Stomach (tissue), 9 donors: ENCODE results near the gene CDC42SE1. TPM values are rescaled to one million over a fixed set of nuclear protein-coding genes. Genes with fewer than 3 reads are reported as not detected.
A peak's percentile ranks its signal among the peaks of the same experiment; 100 is the strongest.
"Not testable (repeated sequence)": the region's sequence is repeated elsewhere in the genome, so short reads cannot be mapped to it uniquely, and the experiment has no call there.

Experiments
- DNase-seq, 2 donors: peaks; one replicate each; pipeline versions ENCODE4 v3.0.0 to v3.0.0-alpha.2; 2013 to 2019
- H3K27ac ChIP-seq, 5 donors: fragments of 200-600 bp in 4 of 5; sonication (generic) in 4 of 5; one replicate each; pipeline ENCODE4 v1.5.1; 2013 to 2019; ENCODE audit warnings: mild to moderate bottlenecking in 1 of 5, moderate library complexity in 1 of 5
- H3K27me3 ChIP-seq, 3 donors: fragments of 200-600 bp; sonication (generic); one replicate each; pipeline ENCODE4 v1.5.1; 2017 to 2019; ENCODE audit warnings: mixed run types in 1 of 3
- H3K36me3 ChIP-seq, 4 donors: fragments of 200-600 bp; sonication (generic); 1 replicate in 3 of 4; 2 replicates in 1 of 4; pipeline ENCODE4 v1.5.1; 2016 to 2019
- H3K4me1 ChIP-seq, 4 donors: fragments of 200-600 bp; sonication (generic); one replicate each; pipeline ENCODE4 v1.5.1; 2016 to 2019
- H3K4me3 ChIP-seq, 4 donors: fragments of 200-600 bp; sonication (generic) in 3 of 4; one replicate each; pipeline ENCODE4 v1.5.1; 2016 to 2019; ENCODE audit warnings: mild to moderate bottlenecking in 1 of 4
- H3K9me3 ChIP-seq, 4 donors: fragments of 200-600 bp; sonication (generic); one replicate each; pipeline ENCODE4 v1.5.1; 2016 to 2019
- CTCF ChIP-seq, 7 experiments: fragments of 450-650 bp in 4 of 7; fragments of 200-600 bp in 3 of 7; sonication (generic) in 3 of 7; IDR thresholded peaks; one replicate each; pipeline ENCODE4 v1.5.1; 2016 to 2019; ENCODE audit warnings: antibody characterized with exemption in 7 of 7, control low read depth in 2 of 7, mild to moderate bottlenecking in 1 of 7
- EP300 ChIP-seq: sonication (generic); formaldehyde crosslinking; IDR thresholded peaks from one replicate; pipeline ENCODE4 v1.6.1; 2017; ENCODE audit warnings: antibody characterized with exemption
- POLR2A ChIP-seq, 4 donors: fragments of 450-650 bp; IDR thresholded peaks; one replicate each; pipeline ENCODE4 v1.6.1; 2016; ENCODE audit warnings: antibody characterized with exemption in 4 of 4, control low read depth in 2 of 4, mild to moderate bottlenecking in 1 of 4, moderate library complexity in 1 of 4
- POLR2AphosphoS5 ChIP-seq, 3 donors: sonication (generic); formaldehyde crosslinking; IDR thresholded peaks; one replicate each; pipeline ENCODE4 v1.6.1; 2016; ENCODE audit warnings: antibody characterized with exemption in 3 of 3
- WGBS, 5 donors: extraction: QIAGEN DNeasy Blood & Tissue Kit in 3 of 5; methylation state at CpG; one replicate each; pipeline versions ENCODE4 v1.1.5 to v1.1.7; 2013 to 2018; 5-methylcytosine and 5-hydroxymethylcytosine counted together
- intact Hi-C: fragments of 100-400 bp; cut with DNase I; formaldehyde crosslinking; loops from one replicate; pipeline ENCODE4 v1.15.1; 2023; ENCODE audit warnings: low total_unique reads
- polyA plus RNA-seq, 3 donors: library from polyadenylated mRNA; stranded (reverse); fragments of 200-250 nt; gene quantifications; one replicate each; pipeline ENCODE4 v1.2.3, GENCODE V29; 2013
- total RNA-seq, 5 donors: library from RNA; depleted of rRNA; stranded (reverse); fragments of >200 nt; gene quantifications; one replicate each; pipeline versions ENCODE4 v1.1.0 to v1.2.3, GENCODE V29; 2014 to 2016
- donor health status: healthy with polysubstance abuse.
- donor health status: Bipolar disorder and iron deficiency.
- donor health status: healthy.

Gene CDC42SE1
- total and polyA plus RNA-seq, 8 donors: 28.1 to 90.3 (median 48.1) TPM

DNA sequence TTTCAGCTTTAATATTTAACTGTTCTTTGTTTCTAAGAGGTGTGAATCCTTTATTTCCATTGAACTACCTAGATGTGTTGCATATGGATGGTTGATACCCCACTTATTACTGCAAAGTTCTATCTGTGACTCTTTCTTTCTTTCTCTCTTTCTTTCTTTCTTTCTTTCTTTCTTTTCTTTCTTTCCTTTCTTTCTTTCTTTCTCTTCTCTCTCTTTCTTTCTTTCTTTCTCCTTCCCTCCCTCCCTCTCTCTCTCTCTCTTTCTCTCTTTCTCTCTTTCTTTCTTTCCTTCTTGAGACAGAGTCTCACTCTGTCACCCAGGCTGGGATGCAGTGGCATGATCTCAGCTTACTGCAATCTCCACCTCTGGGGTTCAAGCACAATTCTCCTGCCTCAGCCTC is 45.2 kb upstream of the CDC42SE1 start:
- no peak overlapping the region for H3K4me3 ChIP-seq
- no peaks in the 10 kb centered on the region for H3K4me1 ChIP-seq
- H3K27me3 ChIP-seq: no peaks in the 10 kb centered on the region
- TF ChIP-seq EP300: no peak
- no peak for TF ChIP-seq POLR2AphosphoS5 (IDR thresholded peaks at IDR 0.05)
- TF ChIP-seq CTCF (IDR thresholded peaks at IDR 0.05): no peak
- no peak for TF ChIP-seq POLR2A (IDR thresholded peaks at IDR 0.05)
- no peak for DNase-seq
- no peaks in the 10 kb centered on the region for H3K9me3 ChIP-seq
- H3K27ac ChIP-seq: no peak overlapping the region
- peaks cover 12 to 67% (median 58%) of the 10 kb centered on the region in 4 donors for H3K36me3 ChIP-seq
- intact Hi-C loops: no loop called here

GRCh38 chr1:151098126-151098525 is 38.7 kb upstream of the CDC42SE1 start:
- no peaks in the 10 kb centered on the region for H3K4me1 ChIP-seq
- H3K27ac ChIP-seq: no peak overlapping the region
- H3K36me3 ChIP-seq: peaks cover 0 to 38% (median 28%) of the 10 kb centered on the region in 4 donors
- no peaks in the 10 kb centered on the region for H3K9me3 ChIP-seq
- no peak for DNase-seq
- 49 to 84% (median 75%) methylated on average over 1 of the region's 1 CpG for WGBS, 5 donors
- H3K4me3 ChIP-seq: no peak overlapping the region
- intact Hi-C loops: loop anchor here (10.0 kb wide), 1 partner anchor 57 kb away; the partner anchor contains the start of gene TNFAIP8L2
- H3K27me3 ChIP-seq: no peaks in the 10 kb centered on the region
- TF ChIP-seq POLR2AphosphoS5 (IDR thresholded peaks at IDR 0.05) (no peak), CTCF (IDR thresholded peaks at IDR 0.05) (no peak), EP300 (no peak), POLR2A (IDR thresholded peaks at IDR 0.05) (no peak)

DNA sequence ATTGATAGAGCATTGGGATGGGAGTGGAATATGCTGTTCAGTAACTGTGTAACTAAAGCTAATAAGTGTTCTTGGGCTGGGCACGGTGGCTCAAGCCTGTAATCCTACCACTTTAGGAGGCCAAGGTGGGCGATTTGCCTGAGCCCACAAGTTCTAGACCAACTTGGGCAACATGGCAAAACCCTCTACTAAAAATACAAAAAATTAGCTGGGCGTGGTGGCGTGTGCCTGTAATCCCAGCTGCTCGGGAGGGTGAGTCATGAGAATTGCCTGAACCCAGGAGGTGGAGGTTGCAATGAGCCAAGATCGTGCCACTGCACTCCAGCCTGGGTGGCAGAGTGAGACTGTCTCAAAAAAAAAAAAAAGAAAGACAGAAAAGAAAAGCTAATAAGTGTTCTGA is 38.0 kb upstream of the CDC42SE1 start:
- H3K4me3 ChIP-seq, H3K4me1 ChIP-seq, H3K27ac ChIP-seq, DNase-seq, H3K27me3 ChIP-seq, H3K9me3 ChIP-seq: not testable (repeated sequence)
- H3K36me3 ChIP-seq: peaks cover 0 to 38% (median 26%) of the 10 kb centered on the region in 4 donors
- intact Hi-C loops: loop anchor here (10.0 kb wide), 1 partner anchor 57 kb away; the partner anchor contains the start of gene TNFAIP8L2
- WGBS, 5 donors: 75 to 86% (median 81%) methylated on average over 6 of the region's 6 CpGs

- no peak overlapping the region for H3K4me3 ChIP-seq
- H3K27me3 ChIP-seq: no peaks in the 10 kb centered on the region
- no peak for DNase-seq
- peaks cover 0 to 21% (median 14%) of the 10 kb centered on the region in 4 donors for H3K36me3 ChIP-seq
- H3K9me3 ChIP-seq: no peaks in the 10 kb centered on the region
- no peak for TF ChIP-seq CTCF (IDR thresholded peaks at IDR 0.05)
- no peak for TF ChIP-seq EP300
- no peak for TF ChIP-seq POLR2AphosphoS5 (IDR thresholded peaks at IDR 0.05)
- no peak for TF ChIP-seq POLR2A (IDR thresholded peaks at IDR 0.05)
- 67 to 73% (median 70%) methylated on average over 4 of the region's 4 CpGs for WGBS, 5 donors
- no peak overlapping the region for H3K27ac ChIP-seq
- H3K4me1 ChIP-seq: peaks cover 0 to 3% (median 0%) of the 10 kb centered on the region in 4 donors
- intact Hi-C loops: no loop called here
Measured at GRCh38 chr1:151085953-151086559, 26.6 kb upstream of the CDC42SE1 start.

DNA sequence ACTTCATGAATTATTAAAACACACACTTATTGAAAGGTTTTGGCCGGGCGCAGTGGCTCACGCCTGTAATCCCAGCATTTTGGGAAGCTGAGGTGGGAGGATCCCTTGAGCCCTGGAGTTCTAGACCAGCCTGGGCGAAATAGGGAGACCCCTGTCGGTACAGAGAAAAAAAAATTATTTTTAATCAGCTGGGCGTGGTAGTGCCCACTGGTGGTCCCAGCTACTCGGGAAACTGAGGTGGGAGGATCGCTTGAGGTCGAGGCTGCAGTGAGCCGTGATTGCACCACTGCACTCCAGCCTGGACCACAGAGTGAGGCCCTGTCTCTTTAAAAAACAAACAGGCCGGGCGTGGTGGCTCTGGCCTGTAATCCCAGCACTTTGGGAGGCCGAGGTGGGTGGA is 12.8 kb upstream of the CDC42SE1 start:
- H3K27ac ChIP-seq: peak overlapping the region in 4 of 5 donors; percentile 98 to 99 (median 99)
- WGBS, 5 donors: 71 to 78% (median 73%) methylated on average over 13 of the region's 13 CpGs
- intact Hi-C loops: no loop called here

More for the DNA sequence above, 12.8 kb upstream of the CDC42SE1 start:
- no peak for DNase-seq
- no peak for TF ChIP-seq POLR2AphosphoS5 (IDR thresholded peaks at IDR 0.05)
- Histone ChIP-seq H3K4me1 (peaks cover 12 to 29% (median 20%) of the 10 kb centered on the region in 4 donors), H3K4me3 (no peak overlapping the region), H3K36me3 (peaks cover 0 to 14% (median 12%) of the 10 kb centered on the region in 4 donors), H3K9me3 (no peaks in the 10 kb centered on the region), H3K27me3 (no peaks in the 10 kb centered on the region)
